ENCODE data around the gene MLN.

DNA sequence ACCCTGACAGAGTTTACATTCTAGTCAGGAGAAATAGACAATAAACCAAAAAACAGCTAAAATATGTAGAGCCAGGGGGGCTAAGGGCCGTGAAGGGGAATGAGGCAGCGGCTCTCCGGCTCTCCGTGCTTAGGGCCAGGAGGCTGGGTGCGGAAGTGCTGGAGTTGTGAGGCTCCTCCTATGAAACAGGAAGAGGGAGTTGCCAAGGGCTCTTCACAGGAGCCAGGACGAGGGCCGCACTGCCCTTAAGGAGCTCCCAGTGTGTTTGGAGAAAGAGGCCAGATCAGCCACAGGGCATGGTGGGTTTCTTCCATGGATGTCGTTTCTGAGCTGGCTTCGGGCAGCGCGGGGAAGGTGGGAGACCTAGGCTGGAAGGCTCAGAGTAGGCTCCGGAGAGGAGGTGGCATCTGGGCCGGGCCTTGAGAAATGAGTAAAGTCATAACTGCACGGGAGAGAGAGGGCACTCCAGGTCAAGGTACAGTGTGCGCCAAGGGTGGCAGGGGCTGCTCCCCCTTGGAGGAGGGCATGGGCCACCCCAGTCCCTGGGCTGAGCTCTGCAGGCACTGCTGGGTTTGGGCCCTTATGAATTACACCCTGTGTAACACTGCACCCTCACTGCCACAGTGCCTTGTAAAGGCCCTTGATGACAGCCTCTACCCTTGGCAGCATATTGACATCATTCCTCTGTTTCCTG is 20.8 kb upstream of the MLN start:
- TF ChIP-seq, protein P1, sequence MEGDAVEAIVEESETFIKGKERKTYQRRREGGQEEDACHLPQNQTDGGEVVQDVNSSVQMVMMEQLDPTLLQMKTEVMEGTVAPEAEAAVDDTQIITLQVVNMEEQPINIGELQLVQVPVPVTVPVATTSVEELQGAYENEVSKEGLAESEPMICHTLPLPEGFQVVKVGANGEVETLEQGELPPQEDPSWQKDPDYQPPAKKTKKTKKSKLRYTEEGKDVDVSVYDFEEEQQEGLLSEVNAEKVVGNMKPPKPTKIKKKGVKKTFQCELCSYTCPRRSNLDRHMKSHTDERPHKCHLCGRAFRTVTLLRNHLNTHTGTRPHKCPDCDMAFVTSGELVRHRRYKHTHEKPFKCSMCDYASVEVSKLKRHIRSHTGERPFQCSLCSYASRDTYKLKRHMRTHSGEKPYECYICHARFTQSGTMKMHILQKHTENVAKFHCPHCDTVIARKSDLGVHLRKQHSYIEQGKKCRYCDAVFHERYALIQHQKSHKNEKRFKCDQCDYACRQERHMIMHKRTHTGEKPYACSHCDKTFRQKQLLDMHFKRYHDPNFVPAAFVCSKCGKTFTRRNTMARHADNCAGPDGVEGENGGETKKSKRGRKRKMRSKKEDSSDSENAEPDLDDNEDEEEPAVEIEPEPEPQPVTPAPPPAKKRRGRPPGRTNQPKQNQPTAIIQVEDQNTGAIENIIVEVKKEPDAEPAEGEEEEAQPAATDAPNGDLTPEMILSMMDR (conservative IDR thresholded peaks at IDR 0.05) = no peak
- TF ChIP-seq ZFX (IDR thresholded peaks at IDR 0.05) = no peak
